ENCODE measurements around the gene DISP3.

The DISP3 gene

GRCh38 chr1:11443961-11444658 is 34.8 kb upstream of the DISP3 start:
- DNase-seq (ENCODE audit: extremely low read depth, insufficient read length) = no peak
- Histone ChIP-seq H3K36me3 (ENCODE audit: control insufficient read depth, insufficient read depth, low read length) (no peaks in the 10 kb centered on the region), H3K27me3 (replicated peaks; ENCODE audit: control insufficient read depth, insufficient read depth, low read length) (no peaks in the 10 kb centered on the region; the same call in 1 of the 2 replicates), H3K4me3 (replicated peaks; ENCODE audit: low read depth, low read length) (no peak overlapping the region)
- no peak for TF ChIP-seq CTCF (IDR thresholded peaks at IDR 0.05; ENCODE audit: insufficient read depth, low read length, poor library complexity, severe bottlenecking)

- Histone ChIP-seq H3K36me3 (ENCODE audit: control insufficient read depth, insufficient read depth, low read length) (no peaks in the 10 kb centered on the region), H3K4me3 (replicated peaks; ENCODE audit: low read depth, low read length) (no peak overlapping the region), H3K27me3 (replicated peaks; ENCODE audit: control insufficient read depth, insufficient read depth, low read length) (no peaks in the 10 kb centered on the region; the same call in 1 of the 2 replicates)
- TF ChIP-seq CTCF (IDR thresholded peaks at IDR 0.05; ENCODE audit: insufficient read depth, low read length, poor library complexity, severe bottlenecking) = no peak
- DNase-seq (ENCODE audit: extremely low read depth, insufficient read length) = no peak
These were observed 34.0 kb upstream of the DISP3 start for GRCh38 chr1:11444907-11445306.

GRCh38 chr1:11447903-11448302 is 31.1 kb upstream of the DISP3 start:
- Histone ChIP-seq H3K36me3 (ENCODE audit: control insufficient read depth, insufficient read depth, low read length) (no peaks in the 10 kb centered on the region), H3K4me3 (replicated peaks; ENCODE audit: low read depth, low read length) (no peak overlapping the region), H3K27me3 (replicated peaks; ENCODE audit: control insufficient read depth, insufficient read depth, low read length) (no peaks in the 10 kb centered on the region; the same call in 1 of the 2 replicates)
- no peak for TF ChIP-seq CTCF (IDR thresholded peaks at IDR 0.05; ENCODE audit: insufficient read depth, low read length, poor library complexity, severe bottlenecking)
- no peak for DNase-seq (ENCODE audit: extremely low read depth, insufficient read length)

DNA sequence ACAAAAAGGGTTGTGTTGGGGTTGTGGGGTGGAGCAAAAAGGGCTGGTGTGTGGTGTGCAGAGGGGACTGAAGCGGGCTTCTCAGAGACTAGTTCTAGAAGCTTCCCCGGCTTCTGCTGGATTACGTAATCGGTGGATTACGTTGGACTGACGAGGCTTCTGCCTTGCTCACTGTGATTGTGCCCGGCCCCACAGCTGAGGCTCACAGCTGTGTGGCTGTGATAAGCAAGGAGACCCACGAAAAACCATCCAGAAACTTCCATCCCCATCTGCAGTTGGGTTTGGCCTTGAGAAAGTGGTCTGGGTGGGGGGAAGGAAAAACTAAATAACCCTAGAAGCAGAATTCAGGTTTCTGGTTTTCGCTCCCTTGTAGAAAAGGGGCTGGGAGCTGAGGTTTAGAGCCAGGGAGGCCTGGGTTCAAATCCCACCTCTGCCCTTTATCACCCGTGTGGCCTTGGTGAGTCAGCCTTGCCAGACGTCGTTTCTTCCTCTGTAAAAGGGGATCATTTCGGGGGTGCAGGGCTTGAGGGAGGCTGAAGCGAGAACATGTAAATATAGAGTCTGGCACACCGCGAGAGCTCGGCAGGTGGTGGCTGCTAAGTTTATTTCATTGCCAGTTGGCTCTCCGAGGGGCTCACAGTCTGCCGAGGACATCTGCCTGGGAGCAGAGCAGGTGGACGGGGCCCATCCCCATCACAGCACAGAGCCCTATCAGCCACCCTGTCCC is 30.4 kb upstream of the DISP3 start:
- Histone ChIP-seq H3K27me3 (replicated peaks; ENCODE audit: control insufficient read depth, insufficient read depth, low read length) (no peaks in the 10 kb centered on the region; the same call in 1 of the 2 replicates), H3K36me3 (ENCODE audit: control insufficient read depth, insufficient read depth, low read length) (no peaks in the 10 kb centered on the region)

GRCh38 chr1:11449100-11449403 is 29.9 kb upstream of the DISP3 start:
- TF ChIP-seq CTCF (IDR thresholded peaks at IDR 0.05; ENCODE audit: insufficient read depth, low read length, poor library complexity, severe bottlenecking) = no peak
- no peak for DNase-seq (ENCODE audit: extremely low read depth, insufficient read length)
- Histone ChIP-seq H3K36me3 (ENCODE audit: control insufficient read depth, insufficient read depth, low read length) (no peaks in the 10 kb centered on the region), H3K4me3 (replicated peaks; ENCODE audit: low read depth, low read length) (no peak overlapping the region), H3K27me3 (replicated peaks; ENCODE audit: control insufficient read depth, insufficient read depth, low read length) (no peaks in the 10 kb centered on the region; the same call in 1 of the 2 replicates)

More for the DNA sequence above, 30.4 kb upstream of the DISP3 start:
- no peak for TF ChIP-seq CTCF (IDR thresholded peaks at IDR 0.05; ENCODE audit: insufficient read depth, low read length, poor library complexity, severe bottlenecking)
- no peak for DNase-seq (ENCODE audit: extremely low read depth, insufficient read length)
- H3K4me3 ChIP-seq (replicated peaks; ENCODE audit: low read depth, low read length) = no peak overlapping the region
